Prostate gland (tissue), 2 donors: ENCODE measurements around the gene CSF1R.

ENCODE experiments used
- CTCF ChIP-seq, 4 experiments: fragments of 200-600 bp in 2 of 4; fragments of 450-650 bp in 2 of 4; sonication (generic) in 2 of 4; IDR thresholded peaks; 1 replicate in 3 of 4; 2 replicates in 1 of 4; pipeline ENCODE4 v1.5.1; 2016 to 2019; ENCODE audit warnings: antibody characterized with exemption in 4 of 4, mild to moderate bottlenecking in 2 of 4, moderate library complexity in 2 of 4
- POLR2A ChIP-seq: fragments of 450-650 bp; IDR thresholded peaks from one replicate; pipeline ENCODE4 v1.6.1; 2016; ENCODE audit warnings: antibody characterized with exemption, mild to moderate bottlenecking
- POLR2AphosphoS5 ChIP-seq: sonication (generic); formaldehyde crosslinking; IDR thresholded peaks from one replicate; pipeline ENCODE4 v1.6.1; 2017; ENCODE audit warnings: antibody characterized with exemption

DNA sequence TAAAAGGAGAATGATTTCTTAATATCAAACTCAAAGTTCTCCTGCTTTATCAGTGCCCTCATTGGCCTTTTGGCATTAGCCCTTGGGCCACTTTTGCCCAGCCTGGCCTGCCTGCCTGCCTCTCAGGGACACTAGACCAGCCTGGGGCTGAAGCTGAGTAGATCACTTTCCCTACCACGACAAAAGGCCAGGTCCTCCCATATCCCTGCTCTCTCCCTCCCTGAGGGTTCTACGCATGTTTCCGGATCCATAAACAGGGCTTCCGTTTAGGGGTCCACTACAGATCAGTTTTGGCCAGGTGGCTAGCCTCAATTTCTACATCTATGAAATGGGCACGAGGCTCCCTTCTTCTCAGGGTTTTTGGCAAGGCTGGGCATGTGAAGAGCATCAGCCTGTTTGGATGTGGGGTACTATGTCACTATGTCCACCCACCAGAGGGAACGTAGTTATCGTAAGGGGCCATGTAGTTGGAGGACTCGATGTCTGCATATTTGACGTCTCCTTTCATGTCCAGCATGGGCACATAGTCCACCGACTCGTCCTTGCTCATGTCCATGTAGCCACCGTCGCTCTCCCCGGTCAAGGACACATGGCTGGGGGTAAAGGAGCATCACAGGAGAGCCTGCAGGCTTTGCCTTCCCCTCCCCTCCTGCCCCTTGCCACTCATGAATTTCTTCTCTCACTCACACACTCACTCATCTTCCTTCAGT is 35.2 kb upstream of the CSF1R start:
- no peak for TF ChIP-seq CTCF (IDR thresholded peaks at IDR 0.05)
- TF ChIP-seq POLR2AphosphoS5: no peak
- no peak for TF ChIP-seq POLR2A
